Measurements from ENCODE around the gene KCNC1.

- TF ChIP-seq POLR2A (IDR thresholded peaks at IDR 0.05; ENCODE audit: low read length) (no peak), GATA1 (IDR thresholded peaks at IDR 0.05; ENCODE audit: low read depth, low read length) (no peak)
These were observed 80.0 kb downstream of the KCNC1 start for GRCh38 chr11:17814546-17814945.

Measured in erythroblast (primary cell).